ENCODE data around the gene RBM17.
A peak's percentile ranks its signal among the peaks of the same experiment; 100 is the strongest.

RBM17 gene

DNA sequence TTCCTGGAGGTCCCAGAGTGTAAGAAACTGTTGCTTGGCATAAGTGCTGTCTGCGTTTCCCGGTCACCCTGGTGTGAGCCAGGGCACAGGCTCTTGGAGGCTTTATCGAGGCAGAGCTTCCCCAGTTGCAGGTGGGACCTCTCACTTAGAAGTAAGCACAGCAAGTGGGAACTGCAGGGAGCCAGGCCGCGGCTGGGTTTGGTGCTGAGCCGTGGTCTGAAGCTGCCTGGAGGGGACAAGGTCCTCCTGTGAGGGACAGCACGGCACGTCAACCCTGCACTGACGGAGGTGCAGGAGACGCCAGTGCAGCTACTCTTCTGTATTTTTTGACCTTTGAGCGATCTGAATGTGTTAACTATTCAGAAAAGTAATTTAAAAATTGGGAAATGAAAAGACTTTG is 58.1 kb downstream of the RBM17 start:
- no peak overlapping the region for H3K27ac ChIP-seq
- TF ChIP-seq ZFX (IDR thresholded peaks at IDR 0.05), result no peak
- TF ChIP-seq, protein P1, sequence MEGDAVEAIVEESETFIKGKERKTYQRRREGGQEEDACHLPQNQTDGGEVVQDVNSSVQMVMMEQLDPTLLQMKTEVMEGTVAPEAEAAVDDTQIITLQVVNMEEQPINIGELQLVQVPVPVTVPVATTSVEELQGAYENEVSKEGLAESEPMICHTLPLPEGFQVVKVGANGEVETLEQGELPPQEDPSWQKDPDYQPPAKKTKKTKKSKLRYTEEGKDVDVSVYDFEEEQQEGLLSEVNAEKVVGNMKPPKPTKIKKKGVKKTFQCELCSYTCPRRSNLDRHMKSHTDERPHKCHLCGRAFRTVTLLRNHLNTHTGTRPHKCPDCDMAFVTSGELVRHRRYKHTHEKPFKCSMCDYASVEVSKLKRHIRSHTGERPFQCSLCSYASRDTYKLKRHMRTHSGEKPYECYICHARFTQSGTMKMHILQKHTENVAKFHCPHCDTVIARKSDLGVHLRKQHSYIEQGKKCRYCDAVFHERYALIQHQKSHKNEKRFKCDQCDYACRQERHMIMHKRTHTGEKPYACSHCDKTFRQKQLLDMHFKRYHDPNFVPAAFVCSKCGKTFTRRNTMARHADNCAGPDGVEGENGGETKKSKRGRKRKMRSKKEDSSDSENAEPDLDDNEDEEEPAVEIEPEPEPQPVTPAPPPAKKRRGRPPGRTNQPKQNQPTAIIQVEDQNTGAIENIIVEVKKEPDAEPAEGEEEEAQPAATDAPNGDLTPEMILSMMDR (conservative IDR thresholded peaks at IDR 0.05), result no peak

- H3K27ac ChIP-seq, result no peak overlapping the region
- TF ChIP-seq, protein P1 (conservative IDR thresholded peaks at IDR 0.05), result no peak
- no peak for TF ChIP-seq ZFX (IDR thresholded peaks at IDR 0.05)
Measured at GRCh38 chr10:6148251-6148701, 59.4 kb downstream of the RBM17 start.

DNA sequence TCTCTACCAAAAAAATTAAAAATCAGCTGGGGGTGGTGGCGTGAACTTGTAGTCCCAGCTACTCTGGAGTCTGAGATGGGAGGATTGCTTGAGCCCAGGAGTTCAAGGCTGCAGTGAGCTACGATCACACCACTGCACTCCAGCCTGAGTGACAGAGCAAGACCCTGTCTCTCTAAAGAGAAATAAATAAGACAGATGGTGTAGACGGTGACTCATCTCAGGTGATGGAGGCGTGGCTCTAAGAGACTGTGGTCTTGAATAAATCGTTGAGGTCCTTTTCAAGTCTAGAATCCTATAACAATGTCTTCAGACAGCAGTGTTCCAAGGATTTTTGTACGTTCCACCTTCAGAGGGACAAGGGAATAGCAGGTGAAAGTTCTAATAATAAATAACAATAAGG is 60.1 kb downstream of the RBM17 start:
- TF ChIP-seq ZFX (IDR thresholded peaks at IDR 0.05), result no peak
- TF ChIP-seq, protein P1 (conservative IDR thresholded peaks at IDR 0.05), result no peak
- H3K27ac ChIP-seq, result no peak overlapping the region

GRCh38 chr10:6151087-6151977 is 62.5 kb downstream of the RBM17 start:
- H3K27ac ChIP-seq, result no peak overlapping the region
- TF ChIP-seq, protein P1 (conservative IDR thresholded peaks at IDR 0.05), result peak; percentile 77
- TF ChIP-seq ZFX (IDR thresholded peaks at IDR 0.05), result no peak

DNA sequence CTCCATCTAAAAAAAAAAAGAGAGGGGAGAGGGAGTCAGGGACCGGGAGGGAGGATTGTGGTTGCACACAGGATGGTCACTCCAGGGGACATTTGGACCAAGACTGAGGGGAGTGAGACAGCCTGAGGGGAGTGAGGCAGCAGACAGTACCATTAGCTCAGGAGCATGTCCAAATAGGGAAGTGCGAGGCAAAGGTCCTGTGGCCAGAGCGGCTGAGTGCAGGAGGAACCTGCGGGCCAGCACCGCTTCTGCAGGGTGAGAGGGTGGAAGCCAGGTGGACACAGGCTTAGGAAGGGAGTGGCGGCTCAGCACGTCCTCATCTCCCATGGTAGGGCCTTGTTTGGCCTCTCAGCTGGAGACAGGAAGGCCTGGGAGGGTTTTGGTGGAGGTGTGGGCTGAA is 65.0 kb downstream of the RBM17 start:
- no peak overlapping the region for H3K27ac ChIP-seq
- TF ChIP-seq, protein P1 (conservative IDR thresholded peaks at IDR 0.05), result no peak
- TF ChIP-seq ZFX (IDR thresholded peaks at IDR 0.05), result no peak

DNA sequence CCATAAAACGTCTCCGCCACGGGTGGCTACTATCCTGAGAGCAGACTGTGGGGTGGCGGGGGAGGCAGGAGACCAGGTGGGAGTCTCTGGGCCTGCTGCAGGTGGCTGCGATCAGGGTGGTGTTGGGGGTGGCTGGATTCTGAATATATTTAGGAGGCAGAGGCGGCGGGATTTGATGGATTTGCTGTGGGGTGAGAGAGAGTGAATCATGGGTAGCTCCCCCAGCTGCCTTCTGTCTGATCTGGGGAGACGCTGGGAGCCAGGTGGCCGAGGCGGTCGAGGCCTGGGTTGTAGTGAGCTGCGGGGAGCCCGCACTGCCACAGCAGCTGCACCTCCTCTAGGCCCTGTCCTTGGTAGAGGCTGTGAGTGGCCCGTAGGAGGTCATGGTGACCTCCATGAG is 65.7 kb downstream of the RBM17 start:
- H3K27ac ChIP-seq, result no peak overlapping the region
- TF ChIP-seq, protein P1 (conservative IDR thresholded peaks at IDR 0.05), result no peak
- TF ChIP-seq ZFX (IDR thresholded peaks at IDR 0.05), result no peak

DNA sequence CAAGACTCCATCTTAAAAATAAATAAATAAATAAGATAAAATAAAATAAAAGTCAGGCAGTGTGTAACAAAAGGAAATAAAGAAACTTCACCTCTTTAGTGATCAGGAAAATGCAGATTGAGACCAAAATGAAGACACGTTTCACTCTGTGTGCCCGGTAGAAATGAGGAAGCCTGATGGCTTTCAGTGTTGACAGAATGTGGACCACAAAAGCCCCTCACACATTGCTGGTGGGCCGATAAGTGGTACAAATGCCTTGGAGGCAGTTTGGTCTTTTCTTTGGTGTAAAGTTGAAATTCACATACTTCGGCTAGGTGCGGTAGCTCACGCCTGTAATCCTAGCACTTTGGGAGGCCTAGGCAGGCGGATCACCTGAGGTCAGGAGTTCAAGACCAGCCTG is 69.4 kb downstream of the RBM17 start:
- TF ChIP-seq, protein P1 (conservative IDR thresholded peaks at IDR 0.05), result no peak
- no peak for TF ChIP-seq ZFX (IDR thresholded peaks at IDR 0.05)
- no peak overlapping the region for H3K27ac ChIP-seq

Data from C4-2B (cell line).